GM21619 (cell line): Measurements from ENCODE around the gene AQR.
"Not testable (repeated sequence)": the region's sequence is repeated elsewhere in the genome, so short reads cannot be mapped to it uniquely, and the experiment has no call there.

Experiments
- ATAC-seq: cut with Tn5 transposase; IDR thresholded peaks from one replicate; pipeline ENCODE4 v1.9.1; 2021; ENCODE audit not compliant: unreplicated experiment

Gene AQR

DNA sequence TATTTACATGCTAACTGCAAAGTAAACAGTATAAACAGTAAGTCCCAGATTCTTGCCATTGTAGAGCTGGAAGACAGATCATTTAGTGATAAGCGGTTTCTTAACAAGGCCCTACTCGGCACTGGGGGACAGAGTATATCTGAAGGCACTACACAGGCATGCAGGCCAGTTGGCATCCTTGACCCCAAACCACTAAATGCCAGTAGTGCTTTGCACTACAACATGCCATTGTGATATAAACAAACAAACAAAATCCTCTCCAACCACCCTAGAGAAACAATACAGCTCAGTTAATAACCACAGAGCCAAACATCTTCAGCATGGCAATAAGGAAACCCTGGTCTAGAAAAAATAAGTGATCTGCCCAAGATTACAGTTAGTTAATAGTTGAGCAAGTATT is 5.3 kb downstream of the AQR start:
- no peak for ATAC-seq

DNA sequence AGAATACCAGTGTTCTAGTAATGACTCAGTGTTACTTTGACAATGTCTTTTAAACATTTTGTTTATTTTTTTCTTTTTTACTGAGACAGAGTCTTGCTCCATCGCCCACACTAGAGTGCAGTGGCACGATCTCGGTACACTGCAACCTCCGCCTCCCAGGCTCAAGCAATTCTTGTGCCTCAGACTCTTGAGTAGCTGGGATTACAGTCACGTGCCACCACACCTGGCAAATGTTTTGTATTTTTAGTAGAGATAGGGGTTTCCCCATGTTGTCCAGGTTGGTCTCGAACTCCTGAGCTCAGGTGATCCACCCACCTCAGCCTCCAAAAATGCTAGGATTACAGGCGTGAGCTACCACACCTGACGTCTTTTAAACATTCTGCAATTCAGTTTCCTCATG is 15.7 kb downstream of the AQR start:
- no peak for ATAC-seq

DNA sequence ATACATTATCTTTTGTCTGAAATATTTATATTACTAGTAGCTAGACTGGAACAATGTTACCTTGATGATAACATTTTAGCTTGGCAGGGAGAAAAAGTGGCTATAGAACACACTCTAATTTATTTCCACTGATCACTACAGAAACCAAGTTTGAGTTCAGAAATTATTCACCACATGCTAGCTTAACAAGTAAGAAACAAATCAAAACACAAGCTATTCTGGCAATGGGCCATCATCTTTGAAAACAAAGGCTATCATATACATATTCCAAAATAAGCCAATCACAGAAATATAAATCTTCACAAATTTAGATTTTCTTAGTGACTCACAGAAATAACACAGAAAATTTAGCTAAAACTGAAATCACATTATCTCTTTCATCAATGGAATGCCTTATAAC is 17.1 kb downstream of the AQR start:
- ATAC-seq: no peak

DNA sequence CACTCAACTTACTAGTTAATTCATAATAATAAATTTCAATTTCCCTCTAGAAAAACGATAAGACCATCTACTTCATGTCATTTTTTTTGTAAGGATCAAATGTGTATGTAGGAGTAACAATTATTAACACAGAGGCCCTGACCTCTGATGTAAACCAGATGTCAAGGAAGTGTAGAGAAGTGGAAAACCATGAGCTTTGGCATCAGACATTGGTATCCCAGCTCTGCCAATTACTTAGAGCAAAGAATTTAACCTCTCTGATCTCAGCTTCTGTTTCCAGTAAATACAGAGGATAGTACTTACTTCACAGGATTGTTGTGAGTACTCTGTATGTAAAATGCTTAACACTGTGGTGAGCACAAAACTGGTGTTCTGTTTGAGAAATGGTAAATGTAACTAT is 17.5 kb downstream of the AQR start:
- ATAC-seq: no peak

DNA sequence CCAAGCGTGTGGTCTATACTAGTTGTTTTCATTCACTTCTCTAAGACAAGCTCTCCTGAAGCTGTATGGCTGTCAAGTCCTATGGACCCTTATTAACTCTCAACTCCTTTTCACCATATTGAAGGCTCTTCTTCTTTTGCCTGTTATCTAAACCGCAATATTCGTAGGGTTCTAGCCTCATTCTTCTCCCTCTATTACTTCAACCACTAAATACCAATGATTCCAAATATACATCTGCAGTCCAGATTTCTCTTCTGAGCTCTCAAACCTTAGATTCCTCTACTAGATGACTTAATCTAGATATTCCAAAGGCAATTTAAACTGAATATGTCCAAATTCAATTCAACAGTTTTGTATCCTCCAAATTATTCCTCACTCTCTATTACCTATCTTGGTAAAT is 24.6 kb downstream of the AQR start:
- no peak for ATAC-seq

DNA sequence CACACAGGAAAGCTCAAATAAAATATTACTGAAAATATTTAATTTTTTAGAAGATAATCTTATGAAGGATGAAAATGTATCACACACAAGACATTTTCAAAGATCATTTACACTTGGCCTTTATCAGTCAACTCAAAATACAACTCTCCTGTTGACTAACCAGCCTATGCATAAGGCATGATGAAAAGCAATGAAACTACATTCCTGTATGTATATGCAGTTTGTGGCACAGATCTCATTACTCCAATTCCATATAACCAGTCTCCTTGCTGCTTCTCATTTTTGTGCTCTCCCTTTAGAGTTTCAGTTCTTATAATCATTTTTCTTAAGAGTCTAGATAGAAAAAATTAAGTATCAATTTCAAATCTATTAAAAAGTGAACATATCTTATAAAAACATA is 25.8 kb downstream of the AQR start:
- ATAC-seq: no peak

DNA sequence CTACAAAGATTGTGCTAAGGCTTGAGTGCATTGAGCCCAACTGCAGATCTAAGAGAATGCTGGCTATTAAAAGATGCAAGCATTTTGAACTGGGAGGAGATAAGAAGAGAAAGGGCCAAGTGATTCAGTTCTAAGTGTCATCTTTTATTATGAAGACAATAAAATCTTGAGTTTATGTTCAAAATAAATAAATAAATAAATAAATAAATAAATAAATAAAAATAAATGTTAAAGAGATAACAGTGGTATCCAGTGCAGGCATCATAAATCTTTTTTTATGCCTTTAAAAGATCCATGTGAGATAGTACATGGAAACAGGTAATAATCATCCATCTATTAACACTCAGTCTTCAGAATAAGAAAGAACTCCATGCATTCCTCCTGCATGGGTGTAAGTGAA is 26.3 kb downstream of the AQR start:
- not testable (repeated sequence) for ATAC-seq

DNA sequence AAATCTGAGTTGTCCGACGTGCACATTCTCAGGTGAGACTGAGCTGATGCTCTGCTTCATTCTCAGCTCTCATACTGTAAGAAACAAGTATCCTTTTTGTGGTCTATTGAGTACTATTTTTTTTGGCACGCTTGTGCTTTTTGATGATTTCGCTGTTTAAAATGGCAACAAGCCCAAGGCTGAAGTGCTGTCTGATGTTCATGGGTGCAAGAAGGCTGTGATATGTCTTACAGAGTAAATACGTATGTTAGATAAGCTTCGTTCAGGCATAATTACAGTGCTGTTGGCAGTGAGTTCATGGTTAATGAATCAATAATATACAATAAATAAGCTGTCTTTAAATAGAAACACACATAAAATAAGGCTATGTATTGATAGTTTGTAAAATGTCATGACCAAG is 27.2 kb downstream of the AQR start:
- ATAC-seq: no peak

DNA sequence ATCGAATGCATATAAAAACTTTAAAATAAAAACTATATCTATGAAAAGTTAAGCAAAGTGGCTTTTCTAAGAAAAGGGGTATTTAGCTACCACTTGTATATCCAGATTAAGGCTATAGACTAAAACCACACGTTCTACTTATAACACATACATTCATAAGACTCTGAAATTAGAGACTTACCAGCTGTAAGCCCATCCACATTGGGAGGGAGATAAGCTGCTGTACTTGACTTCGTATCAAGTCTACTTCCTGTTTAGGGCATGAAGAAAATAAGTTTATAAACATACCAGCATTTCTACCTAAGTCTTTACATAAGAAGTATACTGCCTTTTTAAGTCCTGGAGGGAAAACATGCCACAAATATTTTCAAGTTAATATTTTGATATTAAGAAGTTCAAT is 27.7 kb downstream of the AQR start:
- ATAC-seq: no peak

DNA sequence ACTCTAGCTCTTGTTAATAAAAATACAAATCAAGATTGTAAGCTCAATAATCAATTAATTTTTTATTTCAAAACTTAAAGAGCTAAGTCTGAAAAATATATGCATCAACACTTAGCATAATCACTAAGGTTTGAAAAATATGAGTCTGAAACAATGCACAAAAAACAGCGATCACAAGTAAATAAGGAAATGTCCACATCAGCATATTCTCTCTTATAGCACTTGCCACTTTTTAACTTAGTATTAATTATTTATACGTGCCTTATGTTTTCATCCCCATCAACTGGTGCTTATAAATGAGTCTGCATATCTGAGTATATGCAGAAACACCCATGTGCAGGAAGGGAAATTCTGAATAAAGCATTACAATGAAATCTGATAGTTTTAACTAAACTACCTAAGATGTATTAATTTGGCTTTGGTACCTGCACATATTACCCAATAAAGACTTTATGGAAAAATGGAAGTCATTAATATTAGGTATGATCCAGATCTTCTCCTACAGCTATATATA is 28.3 kb downstream of the AQR start:
- ATAC-seq: no peak

DNA sequence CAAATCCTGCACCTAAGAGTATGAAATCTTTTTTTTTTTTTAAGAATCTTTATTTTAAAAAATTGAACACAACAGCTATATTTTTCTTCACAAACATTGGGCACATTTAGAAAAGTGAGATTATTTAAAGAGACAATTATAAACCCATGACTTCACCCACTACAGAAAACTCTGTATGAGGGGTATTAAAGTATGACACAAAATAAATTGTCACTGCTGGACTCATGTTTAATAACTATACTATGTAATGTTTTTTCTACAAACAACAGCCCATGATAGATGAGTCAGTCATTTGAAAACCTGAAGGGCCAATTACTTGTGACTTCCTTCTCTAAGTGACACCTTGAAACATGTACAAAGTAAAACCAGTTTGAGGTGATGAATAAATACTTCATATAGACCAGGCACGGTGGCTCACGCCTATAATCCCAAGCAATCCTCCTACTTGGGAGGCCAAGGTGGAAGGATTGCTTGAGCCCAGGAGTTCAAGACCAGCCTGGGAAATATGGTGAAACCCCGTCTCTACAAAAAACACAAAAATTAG is 36.0 kb downstream of the AQR start:
- ATAC-seq: no peak

DNA sequence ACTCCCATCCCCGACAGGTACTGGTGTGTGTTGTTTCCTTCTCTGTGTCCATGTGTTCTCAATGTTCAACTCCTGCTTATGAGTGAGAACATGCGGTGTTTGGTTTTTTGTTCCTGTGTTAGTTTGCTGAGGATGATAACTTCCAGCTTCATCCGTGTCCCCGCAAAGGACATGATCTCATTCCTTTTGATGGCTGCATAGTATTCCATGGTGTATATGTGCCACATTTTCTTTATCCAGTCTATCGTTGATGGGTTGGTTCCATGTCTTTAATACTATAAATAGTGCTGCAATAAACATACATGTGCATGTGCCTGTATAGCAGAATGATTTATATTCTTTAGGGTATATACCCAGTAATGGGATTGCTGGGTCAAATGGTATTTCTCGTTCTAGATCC is 41.2 kb downstream of the AQR start:
- ATAC-seq: not testable (repeated sequence)

DNA sequence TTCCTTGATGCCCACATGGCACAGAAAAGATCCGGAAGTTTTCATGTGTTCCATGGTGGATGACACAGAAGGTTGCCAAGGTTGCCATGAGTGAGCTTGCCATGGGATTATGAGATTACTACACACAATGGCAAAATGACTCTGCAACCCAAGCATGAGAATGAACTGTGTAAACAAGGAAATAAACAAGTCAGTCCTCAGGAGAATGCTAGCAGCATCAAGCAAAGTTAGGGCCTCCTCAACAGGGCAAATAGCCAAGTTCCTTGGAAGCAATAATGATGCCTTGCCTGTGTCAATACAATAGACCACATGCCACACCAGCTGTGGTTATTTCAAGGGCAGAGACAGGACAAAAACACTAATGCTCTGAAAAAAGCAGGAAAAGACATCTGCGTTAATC is 41.8 kb downstream of the AQR start:
- ATAC-seq: no peak

DNA sequence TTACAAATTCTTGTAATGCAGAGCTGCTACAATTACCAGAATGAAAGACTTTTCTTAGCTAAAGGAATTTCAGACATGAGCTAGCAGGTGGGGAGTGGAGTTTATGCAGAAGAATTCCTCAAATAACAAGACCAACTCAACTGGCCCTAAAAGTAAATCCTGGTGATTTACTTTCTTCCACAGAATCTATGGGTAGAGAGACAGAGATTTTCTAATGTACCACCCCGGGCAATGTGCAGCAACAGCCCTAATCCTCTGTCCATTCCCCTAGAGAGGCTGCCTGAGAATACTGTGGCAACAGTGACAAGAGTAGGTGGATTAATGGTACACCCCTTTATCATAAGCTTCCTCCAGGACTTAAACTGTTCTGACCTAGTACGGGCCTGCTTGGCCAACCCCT is 55.2 kb downstream of the AQR start:
- no peak for ATAC-seq

DNA sequence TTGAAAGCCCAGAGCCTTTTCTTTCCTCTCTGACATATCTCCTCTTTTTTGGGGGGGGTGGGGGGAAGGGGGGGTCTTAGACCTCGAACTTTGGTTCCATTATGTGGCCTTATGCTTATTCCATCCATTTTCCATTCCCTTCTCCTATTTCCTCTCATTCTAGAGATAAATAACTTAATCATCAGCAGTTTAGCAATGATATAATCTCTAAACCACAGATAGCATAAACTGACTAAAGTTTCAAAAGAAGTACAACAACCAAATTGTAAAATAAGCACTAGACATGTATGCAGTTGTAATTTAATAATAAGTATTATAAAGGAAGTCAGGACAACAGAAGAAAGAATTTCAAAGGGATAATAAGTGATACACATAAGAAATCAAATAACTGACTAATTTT is 64.5 kb downstream of the AQR start:
- ATAC-seq: no peak

DNA sequence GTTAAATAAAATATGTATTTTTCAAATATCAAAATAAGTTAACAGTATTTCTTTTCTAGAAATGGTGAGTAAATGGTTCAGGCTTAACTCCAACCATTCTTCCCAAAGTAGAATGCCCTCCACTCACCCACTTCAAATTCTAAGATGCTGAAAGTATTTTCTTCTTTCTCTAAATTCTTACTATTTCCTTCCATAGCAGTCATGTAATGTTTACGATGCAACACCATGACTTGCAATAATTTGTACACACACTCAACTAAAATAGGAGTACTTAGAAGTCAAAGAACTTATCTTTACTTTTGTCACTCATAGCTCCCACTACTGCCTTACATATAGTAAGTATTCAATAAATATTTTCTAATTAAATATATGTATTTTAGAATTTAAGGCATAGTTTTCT is 65.0 kb downstream of the AQR start:
- ATAC-seq: no peak

DNA sequence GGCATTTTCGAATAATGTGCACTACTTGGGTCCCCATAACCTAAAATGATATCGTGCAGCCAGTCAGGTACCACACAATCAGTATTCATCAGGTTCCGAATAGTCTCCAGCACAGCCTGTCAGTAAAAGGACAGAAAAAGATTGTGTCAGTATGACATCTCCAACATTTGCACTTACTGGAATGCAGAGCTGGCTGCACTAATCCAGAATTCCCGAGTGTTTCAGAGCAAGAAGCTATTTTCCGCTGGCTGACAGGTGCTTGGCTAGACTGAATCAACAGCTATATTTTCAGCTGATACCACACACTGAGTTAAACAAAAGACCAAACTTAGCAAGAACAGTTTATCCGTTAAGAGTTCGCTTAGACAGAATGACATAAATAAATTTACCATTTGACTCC is 68.8 kb downstream of the AQR start:
- no peak for ATAC-seq

DNA sequence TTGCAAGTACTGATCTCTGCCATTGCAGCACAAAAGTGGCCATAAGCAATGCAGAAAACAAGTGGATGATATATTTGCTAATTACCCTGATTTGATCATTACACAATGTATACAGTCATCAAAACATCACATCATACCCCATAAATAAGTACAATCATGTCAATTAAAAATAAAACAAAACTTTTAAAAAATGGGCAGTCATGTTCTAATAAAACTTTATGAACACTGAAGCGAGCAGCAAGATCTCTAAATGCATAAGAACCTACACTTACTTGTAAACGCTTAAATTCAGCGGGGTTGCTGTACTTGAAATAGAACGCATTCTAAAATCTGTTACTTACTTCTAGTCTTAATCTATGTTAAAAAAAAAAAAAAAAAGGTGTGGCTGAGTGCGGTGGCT is 73.4 kb downstream of the AQR start:
- ATAC-seq: no peak

DNA sequence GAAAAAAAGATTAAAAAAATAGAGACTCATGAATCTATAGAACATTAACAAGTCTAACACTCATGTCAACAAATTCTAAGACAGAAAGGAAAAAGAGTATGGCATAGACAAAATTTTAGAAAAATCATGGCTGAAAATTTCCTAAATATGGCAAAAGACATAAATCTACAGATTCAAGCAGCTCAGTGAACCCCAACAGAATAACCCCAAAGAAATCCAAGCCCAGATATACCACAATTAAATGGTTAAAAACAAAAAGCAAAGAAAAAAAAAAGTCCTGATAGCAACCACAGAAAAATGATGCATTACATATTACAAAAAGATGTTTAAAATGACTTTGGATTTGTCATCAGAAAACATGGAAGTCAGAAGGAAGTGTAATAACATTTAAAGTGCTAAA is 75.6 kb downstream of the AQR start:
- ATAC-seq: no peak

DNA sequence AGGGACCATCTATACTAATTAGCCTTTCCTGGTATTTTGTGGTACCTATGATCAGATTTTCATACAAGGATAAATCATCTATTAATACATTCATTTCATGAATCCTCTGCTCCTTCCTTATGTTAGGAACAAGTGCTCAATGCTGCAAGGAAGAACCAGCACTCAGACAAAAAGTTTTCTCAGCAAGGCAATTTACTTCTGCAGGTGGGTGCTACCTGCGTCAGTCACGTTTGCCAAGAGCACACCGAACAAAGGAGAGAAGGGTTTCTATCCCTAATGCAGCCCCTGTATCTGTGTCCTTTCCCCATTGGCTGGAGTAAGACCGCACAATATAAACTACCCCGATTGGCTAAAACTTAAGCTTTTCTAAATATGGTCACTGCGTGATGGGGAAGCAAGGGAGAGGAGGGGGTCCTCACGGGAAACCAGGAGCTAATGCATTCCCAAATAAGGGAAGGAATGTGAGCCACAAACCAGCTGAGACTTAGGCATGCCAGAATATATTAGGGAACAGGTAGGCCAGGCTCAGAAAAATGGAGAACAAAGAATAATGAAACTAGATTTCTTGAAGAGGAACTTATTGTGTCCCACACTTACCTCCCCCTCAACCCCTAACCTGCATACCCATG is 76.5 kb downstream of the AQR start:
- ATAC-seq: no peak

DNA sequence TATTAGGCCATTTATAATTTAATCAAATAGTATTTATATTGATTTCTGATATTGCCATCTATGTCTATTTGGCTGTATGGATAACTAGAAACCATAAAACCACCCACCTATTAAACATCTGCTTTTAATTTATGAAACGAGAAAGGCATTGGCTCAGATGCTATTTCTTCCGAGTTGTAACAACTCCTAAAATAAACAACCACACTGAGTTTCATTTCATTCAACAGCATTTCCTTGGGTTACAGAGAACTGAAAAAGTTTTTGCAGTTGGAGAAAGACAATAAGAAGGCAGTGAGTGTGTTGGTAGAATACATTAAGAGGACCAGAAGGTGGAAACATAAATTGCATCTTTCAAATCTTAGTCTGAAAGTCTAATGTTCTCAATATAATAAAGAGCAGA is 79.1 kb downstream of the AQR start:
- no peak for ATAC-seq

DNA sequence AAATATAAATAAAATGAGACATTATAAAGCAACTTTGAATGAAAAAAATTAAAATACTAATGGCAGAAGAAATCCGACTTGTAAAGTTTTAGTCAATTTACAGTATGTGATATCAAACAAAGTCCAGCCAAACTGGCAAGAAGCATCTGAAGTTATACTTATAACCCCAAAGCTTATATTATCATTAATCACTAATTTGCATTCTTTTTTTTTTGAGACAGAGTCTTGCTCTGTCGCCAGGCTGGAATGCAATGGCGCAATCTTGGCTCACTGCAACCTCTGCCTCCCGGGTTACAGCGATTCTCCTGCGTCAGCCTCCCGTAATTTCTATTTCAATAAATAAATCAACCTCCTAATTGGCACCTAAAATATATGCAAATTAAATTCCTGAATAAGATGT is 80.1 kb downstream of the AQR start:
- ATAC-seq: no peak

DNA sequence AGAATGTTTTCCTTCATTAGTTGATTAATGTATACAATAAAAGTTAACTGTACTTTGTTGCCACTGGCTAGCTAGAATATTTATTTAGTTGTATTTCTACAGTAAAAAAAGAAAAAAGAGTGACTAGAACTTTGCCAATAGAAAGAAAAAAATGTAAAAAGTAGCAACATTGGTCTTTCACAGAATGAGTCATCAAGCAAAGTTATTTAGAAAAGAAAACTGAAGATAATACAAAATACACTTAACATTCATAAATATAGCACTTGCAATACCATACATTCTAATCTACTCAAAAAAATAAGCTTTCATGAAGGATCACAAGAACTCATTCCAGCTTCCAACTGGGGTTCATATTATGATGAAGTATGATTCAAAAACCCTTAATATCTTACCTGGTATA is 83.4 kb downstream of the AQR start:
- ATAC-seq: no peak
